Loucy (cell line): ENCODE results near the gene ZNF496.

Experiments
- EZH2phosphoT487 ChIP-seq: fragments of 200-600 bp; IDR thresholded peaks from 2 replicates; pipeline ENCODE4 v1.6.1; 2018; ENCODE audit warnings: antibody characterized with exemption, mild to moderate bottlenecking, moderate library complexity, borderline replicate concordance
- TF ChIP-seq, protein P1 (sequence below): fragments of 200-600 bp; sonication (generic); conservative IDR thresholded peaks from 2 replicates; pipeline ENCODE4 v1.5.1; 2014; ENCODE audit warnings: mild to moderate bottlenecking, antibody characterized with exemption, low read length

DNA sequence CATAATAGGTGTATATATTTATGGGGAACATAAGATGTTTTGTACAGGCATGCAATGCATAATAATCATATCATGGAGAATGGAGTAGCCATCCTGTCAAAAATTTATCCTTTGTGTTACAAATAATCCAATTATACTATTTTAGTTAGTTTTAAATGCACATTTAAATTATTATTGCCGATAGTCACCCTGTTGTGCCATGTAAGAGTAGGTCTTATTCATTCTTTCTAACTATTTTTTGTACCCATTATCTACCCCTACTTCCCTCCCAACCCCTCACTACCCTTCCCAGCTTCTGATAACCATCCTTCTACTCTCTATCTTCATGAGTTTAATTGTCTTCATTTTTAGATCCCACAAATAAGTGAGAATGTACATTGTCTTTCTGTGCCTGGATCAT, 84.1 kb downstream of the ZNF496 start:
- TF ChIP-seq, protein P1, sequence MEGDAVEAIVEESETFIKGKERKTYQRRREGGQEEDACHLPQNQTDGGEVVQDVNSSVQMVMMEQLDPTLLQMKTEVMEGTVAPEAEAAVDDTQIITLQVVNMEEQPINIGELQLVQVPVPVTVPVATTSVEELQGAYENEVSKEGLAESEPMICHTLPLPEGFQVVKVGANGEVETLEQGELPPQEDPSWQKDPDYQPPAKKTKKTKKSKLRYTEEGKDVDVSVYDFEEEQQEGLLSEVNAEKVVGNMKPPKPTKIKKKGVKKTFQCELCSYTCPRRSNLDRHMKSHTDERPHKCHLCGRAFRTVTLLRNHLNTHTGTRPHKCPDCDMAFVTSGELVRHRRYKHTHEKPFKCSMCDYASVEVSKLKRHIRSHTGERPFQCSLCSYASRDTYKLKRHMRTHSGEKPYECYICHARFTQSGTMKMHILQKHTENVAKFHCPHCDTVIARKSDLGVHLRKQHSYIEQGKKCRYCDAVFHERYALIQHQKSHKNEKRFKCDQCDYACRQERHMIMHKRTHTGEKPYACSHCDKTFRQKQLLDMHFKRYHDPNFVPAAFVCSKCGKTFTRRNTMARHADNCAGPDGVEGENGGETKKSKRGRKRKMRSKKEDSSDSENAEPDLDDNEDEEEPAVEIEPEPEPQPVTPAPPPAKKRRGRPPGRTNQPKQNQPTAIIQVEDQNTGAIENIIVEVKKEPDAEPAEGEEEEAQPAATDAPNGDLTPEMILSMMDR, result no peak
- no peak for TF ChIP-seq EZH2phosphoT487
